GM21390 (cell line): ENCODE data around the gene IFNG.

ENCODE experiments used
- ATAC-seq: cut with Tn5 transposase; IDR thresholded peaks from one replicate; pipeline ENCODE4 v1.9.1; 2021; ENCODE audit not compliant: unreplicated experiment

The IFNG gene

GRCh38 chr12:68118096-68118755, 41.3 kb downstream of the IFNG start:
- ATAC-seq = no peak

GRCh38 chr12:68117661-68118060, 41.9 kb downstream of the IFNG start:
- ATAC-seq = no peak

GRCh38 chr12:68115281-68115680, 44.3 kb downstream of the IFNG start:
- no peak for ATAC-seq

- ATAC-seq = no peak
These were observed 44.9 kb downstream of the IFNG start for GRCh38 chr12:68114606-68115005.

- ATAC-seq = no peak
These were observed 45.9 kb downstream of the IFNG start for GRCh38 chr12:68113644-68114043.

GRCh38 chr12:68111995-68112394, 47.5 kb downstream of the IFNG start:
- ATAC-seq = no peak

GRCh38 chr12:68109444-68110217, 49.9 kb downstream of the IFNG start:
- ATAC-seq = no peak

GRCh38 chr12:68109001-68109400, 50.5 kb downstream of the IFNG start:
- no peak for ATAC-seq

- ATAC-seq = no peak
These were observed 52.9 kb downstream of the IFNG start for GRCh38 chr12:68106660-68107059.

GRCh38 chr12:68106160-68106559, 53.4 kb downstream of the IFNG start:
- ATAC-seq = no peak
